ENCODE measurements around the gene FJX1. TPM values are rescaled to one million over a fixed set of nuclear protein-coding genes. Genes with fewer than 3 reads are reported as not detected.
A peak's percentile ranks its signal among the peaks of the same experiment; 100 is the strongest.

FJX1 gene
- total and polyA plus RNA-seq, 2 experiments from 2014 or later = 12.4 to 34.8 TPM

DNA sequence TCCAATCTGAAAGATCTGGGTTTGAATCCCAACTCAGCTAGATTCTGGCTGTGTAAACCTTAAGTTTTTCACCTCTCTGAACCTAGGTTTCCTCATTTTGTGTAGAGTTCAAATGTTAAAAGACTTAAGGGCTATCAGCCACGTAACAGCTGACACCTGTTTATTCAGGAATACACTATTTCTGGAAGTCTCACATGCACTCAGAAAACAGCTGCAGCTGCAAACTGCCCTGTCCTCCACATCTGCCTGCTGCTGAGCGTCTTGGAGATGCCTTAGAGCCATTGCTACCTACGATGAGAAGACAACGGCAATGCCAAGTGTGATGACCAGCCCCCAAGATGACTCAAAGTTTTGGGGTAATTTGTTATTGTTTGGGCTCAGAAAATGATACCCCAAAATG, 37.6 kb downstream of the FJX1 start:
- Histone ChIP-seq H3K79me2 (no peaks in the 10 kb centered on the region), H3K36me3 (replicated peaks; ENCODE audit: insufficient read depth, low read depth) (no peaks in the 10 kb centered on the region), H4K20me1 (ENCODE audit: insufficient read depth, poor library complexity, severe bottlenecking) (no peaks in the 10 kb centered on the region), H3K4me3 (no peak overlapping the region), H3K27me3 (no peaks in the 10 kb centered on the region), H3K9me3 (ENCODE audit: low read depth) (no peaks in the 10 kb centered on the region), H3K27ac (no peak overlapping the region), H3K9me2 (replicated peaks; ENCODE audit: insufficient read depth) (no peaks in the 10 kb centered on the region), H3K4me1 (ENCODE audit: insufficient read depth) (no peaks in the 10 kb centered on the region), H3K4me2 (no peak overlapping the region), H2AFZ (no peak overlapping the region)
- 83% methylated on average over 4 of the region's 4 CpGs for WGBS (ENCODE audit: low lambda C conversion rate, missing lambda C conversion rate)
- DNase-seq (ENCODE audit: low spot score) = no peak
- no peak for TF ChIP-seq EZH2phosphoT487 (IDR thresholded peaks at IDR 0.05; ENCODE audit: low read depth, severe bottlenecking, unreplicated experiment)
- TF ChIP-seq, protein P1, sequence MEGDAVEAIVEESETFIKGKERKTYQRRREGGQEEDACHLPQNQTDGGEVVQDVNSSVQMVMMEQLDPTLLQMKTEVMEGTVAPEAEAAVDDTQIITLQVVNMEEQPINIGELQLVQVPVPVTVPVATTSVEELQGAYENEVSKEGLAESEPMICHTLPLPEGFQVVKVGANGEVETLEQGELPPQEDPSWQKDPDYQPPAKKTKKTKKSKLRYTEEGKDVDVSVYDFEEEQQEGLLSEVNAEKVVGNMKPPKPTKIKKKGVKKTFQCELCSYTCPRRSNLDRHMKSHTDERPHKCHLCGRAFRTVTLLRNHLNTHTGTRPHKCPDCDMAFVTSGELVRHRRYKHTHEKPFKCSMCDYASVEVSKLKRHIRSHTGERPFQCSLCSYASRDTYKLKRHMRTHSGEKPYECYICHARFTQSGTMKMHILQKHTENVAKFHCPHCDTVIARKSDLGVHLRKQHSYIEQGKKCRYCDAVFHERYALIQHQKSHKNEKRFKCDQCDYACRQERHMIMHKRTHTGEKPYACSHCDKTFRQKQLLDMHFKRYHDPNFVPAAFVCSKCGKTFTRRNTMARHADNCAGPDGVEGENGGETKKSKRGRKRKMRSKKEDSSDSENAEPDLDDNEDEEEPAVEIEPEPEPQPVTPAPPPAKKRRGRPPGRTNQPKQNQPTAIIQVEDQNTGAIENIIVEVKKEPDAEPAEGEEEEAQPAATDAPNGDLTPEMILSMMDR (IDR thresholded peaks at IDR 0.05; ENCODE audit: poor library complexity) = no peak
- no peak for TF ChIP-seq EZH2 (IDR thresholded peaks at IDR 0.05; ENCODE audit: borderline replicate concordance)

GRCh38 chr11:35658020-35658948, 40.0 kb downstream of the FJX1 start:
- no peak overlapping the region for H3K27ac ChIP-seq
- H4K20me1 ChIP-seq (ENCODE audit: insufficient read depth, poor library complexity, severe bottlenecking) = no peaks in the 10 kb centered on the region
- H3K4me2 ChIP-seq = no peak overlapping the region
- H3K9me2 ChIP-seq (replicated peaks; ENCODE audit: insufficient read depth) = no peaks in the 10 kb centered on the region
- peaks cover 3% of the 10 kb centered on the region for H3K4me1 ChIP-seq (ENCODE audit: insufficient read depth)
- no peak for DNase-seq (ENCODE audit: low spot score)
- H3K36me3 ChIP-seq (replicated peaks; ENCODE audit: insufficient read depth, low read depth) = no peaks in the 10 kb centered on the region
- no peaks in the 10 kb centered on the region for H3K9me3 ChIP-seq (ENCODE audit: low read depth)
- peaks cover 3% of the 10 kb centered on the region for H3K79me2 ChIP-seq
- no peak overlapping the region for H2AFZ ChIP-seq
- 74% methylated on average over 3 of the region's 3 CpGs for WGBS (ENCODE audit: low lambda C conversion rate, missing lambda C conversion rate)
- H3K4me3 ChIP-seq = no peak overlapping the region
- no peaks in the 10 kb centered on the region for H3K27me3 ChIP-seq
- TF ChIP-seq EZH2 (IDR thresholded peaks at IDR 0.05; ENCODE audit: borderline replicate concordance) = no peak
- TF ChIP-seq, protein P1 (IDR thresholded peaks at IDR 0.05; ENCODE audit: poor library complexity) = no peak
- no peak for TF ChIP-seq EZH2phosphoT487 (IDR thresholded peaks at IDR 0.05; ENCODE audit: low read depth, severe bottlenecking, unreplicated experiment)

- Histone ChIP-seq H3K36me3 (replicated peaks; ENCODE audit: insufficient read depth, low read depth) (no peaks in the 10 kb centered on the region), H3K4me1 (ENCODE audit: insufficient read depth) (peaks cover 13% of the 10 kb centered on the region), H3K27me3 (no peaks in the 10 kb centered on the region), H3K9me2 (replicated peaks; ENCODE audit: insufficient read depth) (no peaks in the 10 kb centered on the region), H3K9me3 (ENCODE audit: low read depth) (no peaks in the 10 kb centered on the region), H3K27ac (no peak overlapping the region), H3K4me2 (peak overlapping the region; percentile 89), H3K79me2 (peaks cover 36% of the 10 kb centered on the region), H4K20me1 (ENCODE audit: insufficient read depth, poor library complexity, severe bottlenecking) (no peaks in the 10 kb centered on the region), H3K4me3 (no peak overlapping the region), H2AFZ (peak overlapping the region; percentile 94)
- WGBS (ENCODE audit: low lambda C conversion rate, missing lambda C conversion rate) = 71% methylated on average over 5 of the region's 5 CpGs
- no peak for DNase-seq (ENCODE audit: low spot score)
- TF ChIP-seq, protein P1 (IDR thresholded peaks at IDR 0.05; ENCODE audit: poor library complexity) = no peak
- TF ChIP-seq EZH2phosphoT487 (IDR thresholded peaks at IDR 0.05; ENCODE audit: low read depth, severe bottlenecking, unreplicated experiment) (no peak), EZH2 (IDR thresholded peaks at IDR 0.05; ENCODE audit: borderline replicate concordance) (no peak)
Measured at GRCh38 chr11:35661534-35661933, 43.3 kb downstream of the FJX1 start.
